Inflammatory macrophage (primary cell): ENCODE data around the gene WIF1.

ENCODE experiments used
- DNase-seq, 2 donors: peaks; one replicate each; pipeline ENCODE4 v3.0.0-alpha.2; 2020 to 2022

The WIF1 gene

GRCh38 chr12:65122703-65123102 is 1.6 kb upstream of the WIF1 start:
- DNase-seq, result no peak

- DNase-seq, result no peak
Observed at GRCh38 chr12:65121956-65122469, 908 bp upstream of the WIF1 start.

GRCh38 chr12:65119063-65119462 is 2.0 kb downstream of the WIF1 start:
- DNase-seq, result no peak

GRCh38 chr12:65113621-65114035 is 7.5 kb downstream of the WIF1 start:
- no peak for DNase-seq

GRCh38 chr12:65106948-65107347 is 14.2 kb downstream of the WIF1 start:
- DNase-seq, result no peak

- no peak for DNase-seq
Observed at GRCh38 chr12:65100140-65100539, 21.0 kb downstream of the WIF1 start.

GRCh38 chr12:65099182-65099581 is 21.9 kb downstream of the WIF1 start:
- no peak for DNase-seq

GRCh38 chr12:65098364-65098763 is 22.7 kb downstream of the WIF1 start:
- DNase-seq, result no peak

- DNase-seq, result no peak
Observed at GRCh38 chr12:65094722-65095121, 26.4 kb downstream of the WIF1 start.

- DNase-seq, result no peak
Observed at GRCh38 chr12:65093606-65094005, 27.5 kb downstream of the WIF1 start.

- DNase-seq, result no peak
Observed at GRCh38 chr12:65090461-65090860, 30.6 kb downstream of the WIF1 start.

GRCh38 chr12:65086236-65086635 is 34.9 kb downstream of the WIF1 start:
- DNase-seq, result no peak

- DNase-seq, result no peak
Observed at GRCh38 chr12:65084579-65084978, 36.5 kb downstream of the WIF1 start.

GRCh38 chr12:65083581-65083980 is 37.5 kb downstream of the WIF1 start:
- no peak for DNase-seq

- no peak for DNase-seq
Observed at GRCh38 chr12:65082406-65082805, 38.7 kb downstream of the WIF1 start.

- no peak for DNase-seq
Observed at GRCh38 chr12:65081496-65081895, 39.6 kb downstream of the WIF1 start.

- DNase-seq, result no peak
Observed at GRCh38 chr12:65074932-65075331, 46.2 kb downstream of the WIF1 start.

- no peak for DNase-seq
Observed at GRCh38 chr12:65069336-65069735, 51.8 kb downstream of the WIF1 start.

GRCh38 chr12:65067383-65067782 is 53.7 kb downstream of the WIF1 start:
- no peak for DNase-seq

GRCh38 chr12:65055859-65056258 is 65.2 kb downstream of the WIF1 start:
- DNase-seq, result no peak

GRCh38 chr12:65051218-65051617 is 69.9 kb downstream of the WIF1 start:
- no peak for DNase-seq

- no peak for DNase-seq
Observed at GRCh38 chr12:65045269-65045668, 75.8 kb downstream of the WIF1 start.

- no peak for DNase-seq
Observed at GRCh38 chr12:65039301-65039700, 81.8 kb downstream of the WIF1 start.

GRCh38 chr12:65025136-65025535 is 96.0 kb downstream of the WIF1 start:
- DNase-seq, result no peak

- no peak for DNase-seq
Observed at GRCh38 chr12:65023485-65023884, 97.6 kb downstream of the WIF1 start.

- DNase-seq, result no peak
Observed at GRCh38 chr12:65022960-65023359, 98.1 kb downstream of the WIF1 start.
